HG02884 (cell line): ENCODE results near the gene TMEM231.
"Not testable (repeated sequence)": the region's sequence is repeated elsewhere in the genome, so short reads cannot be mapped to it uniquely, and the experiment has no call there.

Source experiments
- ATAC-seq: cut with Tn5 transposase; IDR thresholded peaks from one replicate; pipeline ENCODE4 v1.9.1; 2021; ENCODE audit warnings: mild to moderate bottlenecking, moderate library complexity; ENCODE audit not compliant: unreplicated experiment

TMEM231 gene

DNA sequence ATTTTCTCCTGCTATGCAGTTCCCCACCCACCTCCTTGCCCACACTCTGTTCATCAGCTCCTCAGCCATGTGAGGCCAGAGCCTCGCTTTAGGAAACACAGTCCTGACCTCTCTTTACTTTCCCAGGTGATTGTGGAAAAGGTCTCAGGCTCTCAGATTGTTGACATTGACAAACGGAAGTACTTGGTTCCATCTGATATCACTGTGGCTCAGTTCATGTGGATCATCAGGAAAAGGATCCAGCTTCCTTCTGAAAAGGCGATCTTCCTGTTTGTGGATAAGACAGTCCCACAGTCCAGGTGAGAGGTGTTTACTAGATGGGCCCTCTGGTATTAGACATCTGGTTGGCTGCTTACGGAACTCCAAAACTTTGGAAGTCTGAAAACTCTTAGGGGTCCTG is 11.9 kb upstream of the TMEM231 start:
- ATAC-seq: no peak

DNA sequence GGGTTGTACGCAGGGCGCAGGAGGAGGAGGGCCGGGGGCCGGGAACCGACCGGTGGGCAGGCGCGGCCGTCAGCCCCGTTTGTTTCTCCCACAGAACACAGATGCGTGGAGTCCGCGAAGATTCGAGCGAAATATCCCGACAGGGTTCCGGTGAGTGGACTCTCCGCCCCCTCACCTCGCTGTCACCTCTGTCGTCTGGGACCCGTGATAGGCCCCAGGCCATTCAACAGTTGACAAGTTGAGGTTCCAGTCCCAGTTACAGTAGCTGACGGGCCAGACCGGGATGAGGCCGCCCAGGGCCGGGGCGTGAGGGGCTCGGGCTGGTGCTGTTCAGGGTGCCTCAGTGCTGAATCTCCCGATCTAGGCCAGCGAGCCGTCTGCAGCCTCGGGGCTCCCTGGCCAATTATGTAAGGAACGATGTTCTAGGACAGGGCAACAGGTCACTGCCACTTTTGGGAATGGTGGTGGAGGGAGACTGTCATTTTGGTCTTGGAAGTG is 10.8 kb upstream of the TMEM231 start:
- ATAC-seq: no peak

DNA sequence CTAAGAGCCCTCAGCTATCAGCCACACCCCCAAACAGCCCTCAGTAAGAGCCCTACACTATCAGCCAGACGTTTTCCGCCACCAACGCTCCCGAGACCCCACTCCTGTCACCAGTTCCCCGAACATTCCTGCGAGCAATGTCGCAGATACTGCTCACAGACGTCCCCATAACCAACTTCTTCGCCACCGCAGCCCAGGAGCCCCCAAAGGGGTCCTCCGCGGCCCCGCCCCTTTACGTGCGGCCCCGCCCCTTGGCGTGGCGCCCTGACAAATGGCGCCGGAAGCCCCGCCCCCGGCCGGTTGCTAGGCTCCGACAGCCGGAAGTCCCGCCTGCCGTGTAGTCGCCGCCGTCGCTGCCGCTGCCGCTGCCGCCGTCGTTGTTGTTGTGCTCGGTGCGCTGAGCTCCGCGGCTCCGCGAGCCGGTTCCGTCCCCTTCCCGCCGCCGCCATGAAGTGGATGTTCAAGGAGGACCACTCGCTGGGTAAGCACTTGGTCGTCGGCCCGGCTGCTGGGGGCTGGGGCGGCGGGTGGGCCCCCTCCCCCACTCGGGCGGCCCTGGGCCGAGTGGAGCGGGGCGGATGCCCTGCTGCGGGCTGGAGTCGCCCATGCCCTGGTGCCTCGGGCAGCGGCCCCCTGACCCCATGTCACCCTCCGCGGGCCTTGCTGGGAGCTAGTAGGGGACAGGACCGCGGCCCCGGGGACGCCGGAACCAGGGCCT is 10.1 kb upstream of the TMEM231 start, which contains the start of gene GABARAPL2:
Gene GABARAPL2 (plus strand): TSS at position 340 of the 718 bp plus-strand sequence. CDS start 108 bp downstream, at position 448.
- peak; percentile 58 for ATAC-seq

DNA sequence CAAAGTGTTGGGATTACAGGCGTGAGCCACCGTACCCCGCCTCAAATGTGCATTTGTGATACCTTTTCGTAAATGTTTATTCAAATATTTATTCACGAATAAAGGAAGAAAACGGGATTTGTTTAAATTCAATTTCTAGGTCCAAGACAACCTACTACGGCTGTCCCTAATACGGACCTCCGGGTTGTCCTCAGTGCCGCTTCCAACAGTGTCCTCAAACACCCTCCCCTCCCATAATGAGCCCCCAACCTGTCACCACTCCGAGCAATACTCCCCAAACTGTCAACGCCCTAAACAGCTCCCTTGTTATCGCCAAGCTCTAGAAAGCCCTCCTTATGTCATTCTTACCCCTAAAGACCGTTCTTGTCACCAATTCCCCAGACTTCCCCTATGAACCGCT is 9.6 kb upstream of the TMEM231 start:
- ATAC-seq: no peak

DNA sequence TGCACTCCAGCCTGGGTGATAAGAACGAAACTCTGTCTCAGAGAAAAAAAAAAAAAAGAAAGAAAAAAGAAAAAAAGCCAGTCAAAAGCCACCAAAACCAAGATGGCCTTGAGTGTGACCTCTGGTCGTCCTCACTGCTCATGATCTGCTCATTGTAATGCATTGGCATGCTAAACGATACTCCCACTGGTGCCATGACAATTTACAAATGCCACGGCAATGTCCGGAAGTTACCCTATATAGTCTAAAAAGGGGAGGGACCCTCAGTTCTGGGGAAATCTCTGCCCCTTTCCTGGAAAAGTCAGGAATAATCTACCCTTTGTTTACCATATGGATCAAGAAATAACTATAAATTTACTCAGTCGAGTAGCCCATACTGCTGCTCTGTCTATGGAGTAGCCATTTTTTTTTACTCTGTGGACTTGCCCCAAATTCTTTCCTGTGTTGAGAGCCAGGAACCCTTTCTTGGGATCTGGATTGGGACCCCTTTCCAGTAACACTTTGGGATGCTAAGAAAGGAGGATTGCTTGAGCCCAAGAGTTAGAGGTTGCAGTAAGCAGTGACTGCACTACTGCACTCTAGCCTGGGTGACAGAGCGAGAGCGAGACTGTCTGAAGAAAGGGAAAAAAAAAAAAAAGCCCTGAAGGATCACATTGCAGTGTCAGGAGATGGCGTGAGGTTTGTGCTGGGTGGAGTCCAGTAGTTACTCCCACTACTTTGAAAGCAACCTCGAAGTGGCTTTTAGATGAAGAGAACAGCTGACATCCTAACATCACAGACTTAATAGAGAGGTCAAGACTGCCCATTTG is 3.7 kb upstream of the TMEM231 start:
- no peak for ATAC-seq

DNA sequence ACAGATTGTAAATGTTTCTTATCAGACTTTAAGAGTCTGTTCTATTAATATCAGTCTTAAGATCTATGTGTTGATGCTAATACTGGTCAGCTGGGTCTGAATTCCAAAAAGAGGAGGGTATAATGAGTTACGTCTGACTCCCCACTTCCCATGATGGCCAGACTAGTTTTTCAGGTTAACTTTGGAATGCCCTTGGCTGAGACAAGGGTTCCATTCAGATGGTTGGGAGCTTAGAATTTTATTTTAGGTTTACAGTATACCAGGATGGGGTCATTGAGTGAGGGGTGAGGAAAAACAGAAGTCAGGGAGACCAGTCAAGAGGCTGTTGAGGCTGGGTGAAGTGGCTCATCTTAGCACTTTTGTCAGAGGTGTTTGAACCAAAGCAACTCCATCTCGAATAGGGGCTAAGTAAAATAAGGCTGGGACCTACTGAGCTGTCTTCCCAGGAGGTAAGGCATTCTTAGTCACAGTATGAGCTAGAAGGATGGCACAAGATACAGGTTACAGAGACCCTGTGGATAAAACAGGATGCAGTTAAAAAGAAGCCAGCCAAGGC is 2.9 kb upstream of the TMEM231 start:
- no peak for ATAC-seq

DNA sequence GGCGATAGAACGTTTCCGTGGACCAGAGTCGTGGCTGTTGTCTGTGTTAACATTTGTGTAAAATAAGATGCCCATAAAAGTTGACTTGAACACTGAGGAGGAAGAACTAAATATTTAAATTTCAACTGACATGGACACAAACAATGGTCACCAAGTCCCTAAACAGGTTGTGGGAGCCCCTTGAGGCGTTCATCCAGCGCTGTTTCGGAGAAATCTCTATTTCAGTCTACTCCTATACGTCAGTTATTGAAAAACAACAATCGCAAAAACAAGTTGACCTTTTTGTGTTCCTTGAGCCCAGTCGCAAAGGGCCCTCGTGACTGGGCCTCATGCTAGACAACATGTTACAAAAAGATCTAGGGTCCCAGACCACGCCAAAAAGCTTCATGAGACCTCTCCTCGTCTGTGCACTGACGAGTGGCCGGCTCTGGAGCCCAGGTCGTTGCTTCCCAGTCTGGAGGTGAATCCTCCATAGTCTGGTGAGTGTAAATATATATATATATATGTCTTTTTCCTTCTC is 439 bp upstream of the TMEM231 start:
- ATAC-seq: no peak

DNA sequence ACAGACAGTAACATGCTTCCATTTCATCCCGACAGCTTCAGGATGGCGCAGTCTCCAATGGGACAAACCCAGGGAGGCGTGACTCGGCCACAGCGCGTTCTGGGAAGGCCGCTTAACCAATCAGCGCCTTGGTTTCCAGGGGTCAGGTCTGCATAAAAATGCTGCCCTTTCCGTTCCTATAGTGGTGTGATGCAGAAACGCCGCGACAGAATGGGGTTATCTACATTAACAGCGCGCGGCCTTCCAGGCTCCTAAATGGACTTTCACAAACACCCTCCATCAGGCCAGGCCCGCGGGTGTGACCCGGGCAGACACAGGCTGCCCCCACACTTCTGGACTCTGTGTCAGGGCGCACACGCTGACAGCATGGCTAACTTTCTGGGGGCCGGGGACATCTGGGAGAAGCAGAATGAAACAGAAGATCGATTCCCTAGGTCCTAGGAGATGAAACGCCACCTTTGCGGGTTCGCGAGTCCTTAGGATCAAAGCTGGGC is 792 bp downstream of the TMEM231 start:
- peak; percentile 34 for ATAC-seq

DNA sequence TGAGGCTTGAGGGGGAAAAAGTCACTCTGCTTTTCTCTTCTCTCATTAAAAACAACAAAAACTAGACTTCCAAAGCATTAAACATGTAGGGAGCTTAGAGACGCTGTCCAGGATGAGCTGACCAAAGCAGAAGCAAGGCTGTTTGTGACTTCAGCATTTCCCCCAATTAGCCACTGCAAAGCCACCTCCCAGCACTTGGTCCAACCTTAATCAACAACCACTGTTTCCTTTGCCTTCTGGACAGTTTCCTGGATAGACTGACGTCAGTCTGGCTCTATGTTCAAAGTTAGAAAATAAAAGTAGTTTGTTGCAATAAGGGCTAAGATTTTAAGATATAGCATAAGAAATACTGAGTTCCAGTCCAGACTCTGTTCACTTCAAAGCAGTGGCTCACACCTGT is 3.1 kb downstream of the TMEM231 start:
- ATAC-seq: no peak

DNA sequence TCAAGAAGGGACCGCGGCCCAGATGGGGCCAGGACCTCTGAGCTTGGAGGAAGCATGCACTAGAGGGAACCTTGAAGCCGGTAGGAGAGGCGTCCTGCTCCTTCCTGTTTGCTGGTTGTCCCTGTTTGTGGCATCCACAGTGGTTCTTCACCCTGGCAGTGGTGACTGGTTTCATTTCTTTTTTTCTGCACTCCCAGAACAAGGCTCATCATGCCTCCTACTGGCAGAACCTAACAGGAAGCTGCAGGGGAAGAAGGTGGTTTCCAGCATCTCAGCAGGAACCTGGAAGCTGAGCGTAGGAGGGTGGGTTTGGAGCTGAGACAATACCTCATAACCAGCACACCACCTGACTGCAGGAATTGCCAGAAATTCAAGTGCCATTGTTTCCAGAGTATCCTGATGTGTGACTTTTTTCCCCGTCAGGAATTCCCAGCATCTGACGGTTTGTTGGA is 5.8 kb downstream of the TMEM231 start:
- peak; percentile 71 for ATAC-seq

DNA sequence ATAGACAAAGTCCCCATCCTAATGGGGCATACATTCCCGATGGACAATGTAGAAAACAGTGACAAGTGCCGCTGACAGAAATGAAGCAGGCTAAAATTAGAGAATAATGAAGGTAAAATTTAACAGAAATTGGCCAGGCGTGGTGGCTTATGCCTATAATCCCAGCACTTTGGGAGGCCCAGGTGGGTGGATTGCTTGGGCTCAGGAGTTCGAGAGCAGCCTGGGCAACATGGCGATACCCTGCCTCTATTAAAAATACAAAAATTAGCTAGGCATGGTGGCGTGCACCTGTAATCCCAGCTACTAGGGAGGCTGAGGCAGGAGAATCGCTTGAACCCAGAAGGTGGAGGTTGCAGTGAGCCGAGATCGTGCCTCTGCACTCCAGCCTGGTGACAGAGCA is 7.6 kb downstream of the TMEM231 start:
- ATAC-seq: not testable (repeated sequence)

DNA sequence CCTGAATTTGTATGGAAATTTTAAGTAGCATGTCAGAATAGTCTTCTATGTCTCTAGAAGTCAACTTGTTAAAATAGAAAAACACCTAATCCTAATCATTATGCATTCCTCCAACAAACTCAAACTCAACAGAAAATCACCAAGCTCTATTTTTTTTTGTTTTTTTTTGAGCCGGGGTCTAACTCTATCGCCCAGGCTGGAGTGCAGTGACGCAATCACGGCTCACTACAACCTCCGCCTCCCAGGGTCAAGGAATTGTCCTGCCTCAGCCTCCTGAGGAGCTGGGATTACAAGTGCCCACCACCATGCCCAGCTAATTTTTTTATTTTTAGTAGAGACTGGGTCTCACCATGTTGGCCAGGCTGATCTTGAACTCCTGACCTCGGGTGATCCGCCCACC is 9.8 kb downstream of the TMEM231 start:
- no peak for ATAC-seq

DNA sequence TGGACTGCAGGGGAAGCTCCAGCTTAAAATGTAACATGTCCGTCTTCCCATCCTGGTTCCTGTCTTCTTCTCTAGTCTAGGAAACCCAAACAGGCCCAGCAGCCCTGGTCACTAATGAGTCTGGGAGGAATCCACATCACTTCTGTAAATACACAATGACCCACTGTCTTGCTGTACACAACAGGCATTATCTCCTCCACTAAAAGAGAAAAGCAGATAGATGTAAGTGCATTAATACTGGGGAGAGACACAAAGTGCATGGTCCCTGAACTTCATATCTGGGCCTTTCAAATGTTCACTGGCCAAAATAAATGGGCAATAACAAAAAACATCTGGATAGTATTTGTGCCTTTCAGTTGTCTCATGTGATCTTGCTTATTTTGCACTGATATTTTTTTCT is 10.2 kb downstream of the TMEM231 start:
- not testable (repeated sequence) for ATAC-seq

DNA sequence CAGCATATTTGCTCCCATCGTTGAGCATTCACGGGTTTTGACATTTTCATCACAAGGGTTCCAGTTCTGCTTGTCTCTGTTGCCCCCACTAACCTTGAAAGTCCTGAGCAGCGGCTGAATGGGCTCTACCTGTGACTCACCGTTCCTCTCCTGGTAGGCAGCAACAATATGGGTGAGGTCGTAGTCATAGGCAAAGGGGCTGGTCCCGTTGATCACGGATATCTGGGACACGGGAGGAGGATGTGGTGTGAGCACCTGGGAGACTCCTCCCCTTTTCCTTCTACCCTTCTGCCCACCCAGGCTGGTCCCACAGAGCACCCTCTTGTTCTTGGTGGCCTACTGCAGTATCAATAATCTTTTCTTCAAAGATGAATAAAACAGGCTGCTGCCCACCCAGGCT is 13.6 kb downstream of the TMEM231 start:
- ATAC-seq: not testable (repeated sequence)

DNA sequence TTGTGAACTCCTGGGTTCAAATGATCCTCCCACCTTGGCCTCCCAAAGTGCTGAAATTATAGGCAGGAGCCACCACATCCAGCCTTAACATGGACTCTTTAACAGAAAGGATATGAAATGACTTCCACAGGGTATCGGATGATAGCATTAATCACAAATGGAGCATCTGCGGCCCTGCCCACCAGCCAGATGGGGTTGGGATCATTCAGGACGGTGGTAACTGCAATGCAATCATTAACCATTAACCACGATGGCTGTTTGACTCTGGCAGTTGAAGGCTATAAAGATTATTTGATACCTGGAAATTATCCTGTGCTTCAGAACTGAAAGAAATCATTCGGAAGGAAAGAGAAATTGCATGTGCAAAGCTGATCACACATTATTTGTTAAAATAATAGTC is 14.8 kb downstream of the TMEM231 start:
- ATAC-seq: no peak

DNA sequence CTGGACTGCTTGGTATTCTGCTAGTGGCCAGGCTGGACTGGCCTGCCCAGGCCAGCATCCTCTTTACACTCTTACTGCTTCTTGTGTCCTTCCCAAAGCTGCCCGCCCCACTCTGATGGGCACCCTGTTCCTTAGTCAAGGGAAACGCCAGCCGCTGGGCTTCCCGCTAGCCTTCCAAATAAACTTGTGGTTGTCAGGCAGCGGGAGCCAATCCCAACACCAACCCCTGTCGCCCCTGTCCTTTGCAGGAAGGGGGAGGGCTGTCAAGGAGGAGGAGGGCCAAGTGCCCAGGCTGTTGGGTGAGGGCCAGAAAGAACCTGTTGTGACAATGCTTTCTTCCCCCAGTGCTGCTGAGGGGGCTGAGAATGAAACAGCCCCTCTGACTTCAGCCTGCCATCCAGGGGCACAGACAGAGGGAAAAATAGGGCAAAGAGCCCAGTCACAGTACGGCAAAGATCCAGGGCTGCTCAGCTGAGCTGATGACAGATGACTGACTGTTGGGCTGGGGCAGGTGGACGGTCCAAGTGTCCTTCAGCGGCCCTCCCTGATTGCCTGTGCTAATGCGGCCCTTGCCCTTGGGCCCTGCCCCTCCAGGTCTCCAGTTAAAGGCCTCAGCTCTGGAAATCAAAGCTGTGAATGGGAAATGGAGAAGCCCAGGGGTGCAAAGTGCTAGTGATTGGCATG is 17.0 kb downstream of the TMEM231 start:
- not testable (repeated sequence) for ATAC-seq

DNA sequence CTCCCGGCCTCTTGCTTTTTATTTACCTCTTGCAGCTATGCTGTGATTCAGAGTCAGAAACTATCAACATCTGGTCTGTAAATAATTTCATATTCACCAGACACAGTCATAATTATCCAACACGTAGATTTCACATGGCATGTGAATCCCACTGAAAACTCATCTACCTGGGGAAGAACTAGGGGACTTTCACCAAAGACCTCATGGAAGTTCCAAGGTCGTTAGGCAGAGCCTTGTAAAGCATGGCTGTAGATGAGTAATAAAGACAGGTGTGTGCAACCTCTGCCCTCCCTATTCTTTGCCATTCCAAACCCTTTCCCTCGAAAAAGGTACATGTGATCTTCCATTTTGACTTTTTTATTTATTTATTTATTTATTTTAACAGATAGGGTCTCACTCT is 18.3 kb downstream of the TMEM231 start:
- ATAC-seq: no peak

DNA sequence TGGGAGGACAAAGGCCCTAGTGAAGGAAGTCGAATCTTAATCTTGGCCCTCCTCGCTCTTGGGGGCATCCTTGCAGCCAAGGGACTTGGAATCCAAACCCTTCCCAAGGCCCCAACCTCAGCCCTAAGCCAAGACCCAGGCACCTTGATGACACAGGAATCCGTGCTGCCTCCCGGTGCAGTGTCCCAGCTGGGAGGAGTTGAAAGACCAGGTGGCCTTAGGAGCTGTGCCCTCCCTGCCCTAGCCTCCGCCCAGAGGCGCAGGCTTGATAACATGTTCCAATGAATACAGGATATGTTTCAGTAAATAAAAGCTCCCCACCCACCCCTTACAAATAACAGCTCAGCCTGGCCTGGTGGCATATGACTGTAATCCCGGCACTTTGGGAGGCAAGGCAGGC is 20.2 kb downstream of the TMEM231 start, which contains the start of gene CHST5:
Gene CHST5 (minus strand): TSS at position 208 of the 400 bp plus-strand sequence. CDS start 5,724 bp downstream, outside the sequence.
- no peak for ATAC-seq

DNA sequence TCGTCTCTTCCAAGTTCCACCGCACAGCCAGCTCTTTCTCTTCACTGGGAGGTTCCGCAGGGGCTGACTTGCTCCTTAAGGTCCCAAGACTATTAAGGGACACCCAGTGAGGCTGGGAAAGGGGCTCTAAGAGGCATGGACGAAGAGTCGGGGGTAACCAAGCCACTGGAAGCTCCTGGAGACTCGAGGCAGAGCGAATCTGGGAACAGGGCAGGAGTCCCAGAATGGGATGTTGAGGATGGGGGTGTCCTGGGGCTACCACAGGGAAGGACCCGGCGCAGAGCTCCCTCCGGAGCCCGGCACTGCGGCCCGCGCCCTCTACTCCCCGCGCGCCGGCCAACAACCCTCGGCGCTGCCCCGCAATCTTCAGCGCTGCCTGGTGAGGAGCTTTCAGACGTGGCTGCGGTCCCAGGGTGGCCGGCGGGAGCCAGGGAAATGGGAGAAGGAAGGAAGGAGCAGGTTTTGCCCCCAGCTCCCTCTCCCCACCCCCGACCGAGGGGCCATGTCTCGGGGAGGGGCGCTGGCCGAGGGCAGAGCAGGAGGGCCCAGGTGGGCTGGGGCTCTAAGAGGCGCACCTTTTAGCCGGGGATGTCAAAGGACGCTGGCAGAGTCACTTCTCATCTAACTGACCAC is 20.7 kb downstream of the TMEM231 start:
- ATAC-seq: no peak
